DMS114 treated with DMSO at 0.1 percent for 48 hours (cell line): ENCODE results near the gene IGDCC3.

Source experiments
- DNase-seq: peaks from one replicate; lab custom pipeline; 2025; ENCODE audit not compliant: unreplicated experiment; lab: John Stamatoyannopoulos, UW

IGDCC3 gene

GRCh38 chr15:65377976-65378366 lies at the start of gene IGDCC3:
IGDCC3 (minus strand) TSS chr15:65378002; CDS start chr15:65377788, 214 bp downstream.
- no peak for DNase-seq

GRCh38 chr15:65426216-65426853 lies 48.5 kb upstream of the IGDCC3 start:
- DNase-seq = no peak

- no peak for DNase-seq
These were observed 46.9 kb upstream of the IGDCC3 start for GRCh38 chr15:65424683-65425082.

GRCh38 chr15:65423976-65424679 lies 46.3 kb upstream of the IGDCC3 start:
- no peak for DNase-seq

- no peak for DNase-seq
These were observed 45.6 kb upstream of the IGDCC3 start for GRCh38 chr15:65423150-65423975.

GRCh38 chr15:65421360-65422215 lies 43.8 kb upstream of the IGDCC3 start:
- peak; percentile 30 for DNase-seq

GRCh38 chr15:65420975-65421359 lies 43.2 kb upstream of the IGDCC3 start:
- DNase-seq = no peak

GRCh38 chr15:65418596-65418995 lies 40.8 kb upstream of the IGDCC3 start:
- no peak for DNase-seq

- DNase-seq = no peak
These were observed 39.1 kb upstream of the IGDCC3 start for GRCh38 chr15:65416845-65417416.

- DNase-seq = no peak
These were observed 37.2 kb upstream of the IGDCC3 start for GRCh38 chr15:65414841-65415621.

- DNase-seq = no peak
These were observed 36.0 kb upstream of the IGDCC3 start for GRCh38 chr15:65413760-65414144.

GRCh38 chr15:65413051-65413759 lies 35.4 kb upstream of the IGDCC3 start:
- DNase-seq = no peak

GRCh38 chr15:65412556-65412955 lies 34.8 kb upstream of the IGDCC3 start:
- no peak for DNase-seq

- DNase-seq = no peak
These were observed 33.8 kb upstream of the IGDCC3 start for GRCh38 chr15:65411465-65412071.

GRCh38 chr15:65410972-65411371 lies 33.2 kb upstream of the IGDCC3 start:
- DNase-seq = no peak

GRCh38 chr15:65410036-65410435 lies 32.2 kb upstream of the IGDCC3 start:
- no peak for DNase-seq

GRCh38 chr15:65409036-65409631 lies 31.3 kb upstream of the IGDCC3 start:
- DNase-seq = no peak

- no peak for DNase-seq
These were observed 30.7 kb upstream of the IGDCC3 start for GRCh38 chr15:65408324-65409035.
